ENCODE data around the gene SLC17A3.

DNA sequence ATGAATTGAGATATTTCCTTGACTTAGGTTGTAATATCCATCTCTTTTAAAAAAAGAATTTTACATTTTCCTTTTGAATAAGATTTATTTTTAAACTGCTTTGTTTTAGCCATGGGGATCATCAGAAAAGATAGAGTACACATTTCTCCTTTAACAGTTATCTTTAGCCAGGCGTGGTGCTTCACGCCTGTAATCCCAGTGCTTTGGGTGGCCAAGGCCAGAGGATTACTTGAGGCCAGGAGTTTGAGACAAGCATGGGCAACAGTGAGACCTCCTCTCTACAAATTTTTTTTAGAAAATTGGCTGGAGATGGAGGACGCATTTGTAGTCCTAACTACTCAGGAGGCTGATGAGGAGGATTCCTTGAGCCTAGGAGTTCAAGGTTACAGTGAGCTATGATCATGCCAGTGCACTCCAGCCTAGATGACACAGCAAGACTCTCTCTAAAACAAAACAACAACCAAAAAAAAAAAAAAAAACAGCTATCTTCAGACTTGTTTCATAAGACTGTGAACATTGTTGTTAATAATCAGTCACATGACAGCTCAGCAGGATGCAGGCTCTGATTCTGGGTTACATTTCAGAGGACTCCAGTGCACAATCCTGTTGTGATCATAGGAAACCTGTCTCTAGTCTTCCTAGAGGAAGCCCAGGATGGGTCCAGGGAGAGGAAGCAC lies 2.0 kb upstream of the SLC17A3 start:
- TF ChIP-seq, protein P1, sequence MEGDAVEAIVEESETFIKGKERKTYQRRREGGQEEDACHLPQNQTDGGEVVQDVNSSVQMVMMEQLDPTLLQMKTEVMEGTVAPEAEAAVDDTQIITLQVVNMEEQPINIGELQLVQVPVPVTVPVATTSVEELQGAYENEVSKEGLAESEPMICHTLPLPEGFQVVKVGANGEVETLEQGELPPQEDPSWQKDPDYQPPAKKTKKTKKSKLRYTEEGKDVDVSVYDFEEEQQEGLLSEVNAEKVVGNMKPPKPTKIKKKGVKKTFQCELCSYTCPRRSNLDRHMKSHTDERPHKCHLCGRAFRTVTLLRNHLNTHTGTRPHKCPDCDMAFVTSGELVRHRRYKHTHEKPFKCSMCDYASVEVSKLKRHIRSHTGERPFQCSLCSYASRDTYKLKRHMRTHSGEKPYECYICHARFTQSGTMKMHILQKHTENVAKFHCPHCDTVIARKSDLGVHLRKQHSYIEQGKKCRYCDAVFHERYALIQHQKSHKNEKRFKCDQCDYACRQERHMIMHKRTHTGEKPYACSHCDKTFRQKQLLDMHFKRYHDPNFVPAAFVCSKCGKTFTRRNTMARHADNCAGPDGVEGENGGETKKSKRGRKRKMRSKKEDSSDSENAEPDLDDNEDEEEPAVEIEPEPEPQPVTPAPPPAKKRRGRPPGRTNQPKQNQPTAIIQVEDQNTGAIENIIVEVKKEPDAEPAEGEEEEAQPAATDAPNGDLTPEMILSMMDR (conservative IDR thresholded peaks at IDR 0.05; ENCODE audit: low read depth, low read length), result no peak
- TF ChIP-seq EZH2 (IDR thresholded peaks at IDR 0.05; ENCODE audit: low read length, unreplicated experiment), result no peak

All from PC-3 (cell line).